Stimulated activated CD8-positive, alpha-beta memory T cell treated with anti-CD3 and anti-CD28 coated beads, Interleukin-12 subunit alpha, Interleukin-12 subunit beta, amount 100 ng/mL, for 24 hours (primary cell): ENCODE results near the gene KIF2C.
"Not testable (repeated sequence)": the region's sequence is repeated elsewhere in the genome, so short reads cannot be mapped to it uniquely, and the experiment has no call there.

ENCODE experiments used
- DNase-seq: peaks from one replicate; pipeline ENCODE4 v3.0.0-alpha.2; 2020; ENCODE audit errors: extremely low read depth

KIF2C gene

DNA sequence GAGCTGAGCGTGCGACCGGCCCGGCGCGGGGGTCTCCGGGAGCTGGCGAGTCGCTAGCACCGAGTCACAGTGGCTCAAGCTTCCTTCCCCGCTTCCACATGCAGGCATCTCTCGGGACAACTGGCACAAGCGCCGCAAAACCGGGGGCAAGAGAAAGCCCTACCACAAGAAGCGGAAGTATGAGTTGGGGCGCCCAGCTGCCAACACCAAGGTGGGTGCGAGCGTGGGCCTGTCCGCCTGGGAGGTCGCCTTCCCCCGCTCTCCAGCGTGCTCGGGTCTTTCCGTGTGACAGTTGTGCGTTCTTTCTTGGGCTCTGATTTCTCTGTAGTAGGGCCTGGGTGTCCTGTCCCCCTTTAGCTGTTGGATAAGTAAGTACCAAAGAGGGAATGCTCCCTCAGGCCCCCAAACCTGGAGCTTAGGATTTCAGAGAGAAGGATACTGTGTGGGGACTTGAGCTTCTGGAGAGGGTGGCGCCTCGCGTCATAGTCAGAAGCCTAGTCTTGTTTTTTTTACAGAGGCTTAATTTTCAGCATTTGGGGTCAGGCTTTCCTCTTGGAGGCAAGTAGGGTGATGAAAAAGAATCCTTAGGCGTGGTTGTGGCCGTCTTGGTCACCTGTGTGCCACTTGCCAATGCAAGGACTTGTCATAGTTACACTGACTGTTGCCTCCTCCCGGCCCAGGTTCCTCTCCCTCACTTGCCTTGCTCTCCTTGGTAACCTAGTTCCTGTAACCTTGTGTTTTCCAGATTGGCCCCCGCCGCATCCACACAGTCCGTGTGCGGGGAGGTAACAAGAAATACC is 36.5 kb downstream of the KIF2C start:
- DNase-seq = no peak

DNA sequence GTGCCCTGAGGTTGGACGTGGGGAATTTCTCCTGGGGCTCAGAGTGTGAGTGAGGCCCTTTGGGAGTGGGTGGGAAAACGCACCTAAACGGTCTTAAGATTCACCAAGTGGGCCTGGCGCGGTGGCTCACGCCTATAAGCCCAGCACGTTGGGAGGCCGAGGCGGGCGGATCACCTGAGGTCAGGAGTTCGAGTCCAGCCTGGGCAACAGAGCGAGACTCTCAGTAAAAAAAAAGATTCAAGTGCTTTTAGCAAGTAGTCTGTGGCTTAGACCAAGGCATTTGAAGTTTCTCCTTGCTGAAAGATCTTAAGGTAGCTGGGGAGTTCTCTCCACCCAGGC is 37.1 kb downstream of the KIF2C start:
- no peak for DNase-seq

DNA sequence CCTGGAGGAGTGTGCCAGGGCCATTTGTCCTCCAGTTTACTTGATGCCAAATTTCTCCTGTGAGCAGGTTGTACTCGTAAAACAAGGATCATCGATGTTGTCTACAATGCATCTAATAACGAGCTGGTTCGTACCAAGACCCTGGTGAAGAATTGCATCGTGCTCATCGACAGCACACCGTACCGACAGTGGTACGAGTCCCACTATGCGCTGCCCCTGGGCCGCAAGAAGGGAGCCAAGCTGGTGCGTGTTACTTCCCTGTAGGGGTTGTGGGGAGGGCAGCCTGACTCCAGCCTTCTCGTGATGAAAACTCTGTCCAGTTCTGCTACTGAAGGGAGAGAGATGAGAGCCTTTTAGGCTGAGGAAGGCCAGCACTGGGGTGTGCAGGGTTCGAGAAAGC is 37.9 kb downstream of the KIF2C start:
- no peak for DNase-seq

DNA sequence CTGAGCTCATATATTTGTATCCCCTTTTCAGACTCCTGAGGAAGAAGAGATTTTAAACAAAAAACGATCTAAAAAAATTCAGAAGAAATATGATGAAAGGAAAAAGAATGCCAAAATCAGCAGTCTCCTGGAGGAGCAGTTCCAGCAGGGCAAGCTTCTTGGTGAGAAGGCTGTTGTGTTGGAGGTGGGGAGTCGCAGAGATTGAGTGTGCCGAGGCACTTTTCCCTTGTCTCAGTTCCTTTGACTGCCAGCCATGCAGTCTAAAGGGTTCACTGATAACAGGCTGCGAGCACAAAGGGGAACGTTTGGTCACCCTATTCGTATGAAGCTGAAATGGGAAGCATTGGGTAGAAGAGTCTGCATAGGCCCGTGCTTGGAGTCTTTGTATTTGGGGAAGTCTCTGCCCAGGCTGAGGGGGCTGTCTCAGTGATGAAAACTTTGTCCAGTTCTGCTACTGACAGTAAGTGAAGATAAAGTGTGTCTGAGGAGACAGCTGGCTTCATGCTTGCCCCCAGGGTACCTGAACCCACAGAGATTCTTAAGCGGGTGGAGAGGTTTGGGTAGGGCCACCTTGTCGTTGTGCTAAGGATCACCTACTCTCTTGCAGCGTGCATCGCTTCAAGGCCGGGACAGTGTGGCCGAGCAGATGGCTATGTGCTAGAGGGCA is 38.5 kb downstream of the KIF2C start:
- no peak for DNase-seq

DNA sequence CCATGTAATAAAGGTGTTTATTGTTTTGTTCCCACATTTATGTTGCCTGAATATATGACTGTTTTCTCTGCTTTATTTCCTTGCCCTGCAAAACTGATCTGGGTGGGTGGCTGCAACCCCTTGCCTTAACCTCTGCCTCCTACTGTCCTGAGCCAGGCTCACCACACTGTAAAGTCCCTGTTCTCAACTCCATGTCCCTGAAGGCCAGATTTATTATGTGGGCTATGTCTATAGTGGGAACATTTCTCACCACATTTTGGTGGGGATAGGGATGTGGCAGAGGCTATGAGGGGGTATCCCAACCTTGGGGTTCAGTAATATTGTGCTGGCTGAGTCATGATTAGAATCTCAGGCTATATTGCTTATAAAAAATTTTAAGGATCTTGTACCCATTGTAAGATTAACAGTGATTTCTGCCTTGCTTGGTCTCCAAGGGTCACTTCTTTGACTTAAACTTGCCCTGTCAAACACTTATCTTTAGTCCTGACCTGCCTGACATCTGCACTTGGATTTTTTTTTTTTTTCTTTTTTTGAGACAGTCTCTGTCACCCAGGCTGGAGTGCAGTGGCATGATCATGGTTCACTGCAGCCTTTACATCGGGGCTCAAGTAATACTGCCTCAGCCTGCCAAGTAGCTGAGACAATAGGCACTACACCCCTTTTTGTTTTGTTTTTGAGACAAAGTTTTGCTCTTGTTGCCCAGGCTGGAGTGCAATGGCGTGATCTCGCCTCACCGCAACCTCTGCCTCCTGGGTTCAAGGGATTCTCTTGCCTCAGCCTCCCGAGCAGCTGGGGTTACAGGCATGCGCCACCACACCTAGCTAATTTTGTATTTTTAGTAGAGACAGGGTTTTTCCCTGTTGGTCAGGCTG is 39.3 kb downstream of the KIF2C start:
- no peak for DNase-seq

DNA sequence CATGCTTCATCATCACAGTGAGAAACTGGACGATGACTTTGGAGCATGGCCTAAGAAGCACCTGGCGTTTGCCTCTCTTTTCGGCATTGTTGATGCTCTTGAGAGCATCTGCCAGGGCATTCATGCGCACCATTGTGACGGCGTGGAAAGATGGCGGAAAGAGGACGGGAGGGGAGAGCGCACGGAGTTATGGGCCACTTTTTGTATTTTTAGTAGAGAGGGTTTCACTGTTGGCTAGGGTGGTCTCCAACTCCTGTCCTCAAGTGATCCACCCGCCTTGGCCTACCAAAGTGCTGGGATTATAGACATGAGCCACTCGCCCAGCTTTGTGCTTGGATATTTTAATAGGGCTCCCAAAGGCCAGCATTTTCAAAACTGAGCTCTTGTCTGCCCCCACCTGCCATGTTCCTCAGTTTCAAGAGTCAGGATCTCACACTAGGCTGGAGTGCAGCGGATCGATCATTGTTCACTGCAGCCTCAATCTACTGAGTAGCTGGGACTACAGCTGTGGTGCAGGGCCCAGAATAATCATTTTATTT is 41.0 kb downstream of the KIF2C start:
- no peak for DNase-seq

DNA sequence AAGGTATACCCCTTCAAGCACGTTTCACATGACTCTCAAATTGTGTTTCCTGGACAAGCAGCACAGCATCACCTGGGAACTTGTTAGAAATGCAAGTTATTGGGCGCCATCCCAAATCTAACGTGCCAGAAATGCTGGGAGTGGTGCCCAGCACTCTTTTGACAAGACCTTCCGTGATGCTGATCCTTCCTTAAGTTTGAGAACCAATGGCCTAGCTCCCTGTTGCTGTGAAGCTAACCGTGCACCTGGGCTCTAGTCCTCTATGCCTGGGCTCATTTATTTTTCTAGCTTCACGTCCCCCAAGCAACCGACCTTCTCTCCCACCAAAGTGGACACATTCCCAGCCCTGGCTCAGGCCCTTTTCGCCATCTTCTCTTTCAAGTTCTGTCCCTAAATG is 44.1 kb downstream of the KIF2C start:
- DNase-seq = no peak

DNA sequence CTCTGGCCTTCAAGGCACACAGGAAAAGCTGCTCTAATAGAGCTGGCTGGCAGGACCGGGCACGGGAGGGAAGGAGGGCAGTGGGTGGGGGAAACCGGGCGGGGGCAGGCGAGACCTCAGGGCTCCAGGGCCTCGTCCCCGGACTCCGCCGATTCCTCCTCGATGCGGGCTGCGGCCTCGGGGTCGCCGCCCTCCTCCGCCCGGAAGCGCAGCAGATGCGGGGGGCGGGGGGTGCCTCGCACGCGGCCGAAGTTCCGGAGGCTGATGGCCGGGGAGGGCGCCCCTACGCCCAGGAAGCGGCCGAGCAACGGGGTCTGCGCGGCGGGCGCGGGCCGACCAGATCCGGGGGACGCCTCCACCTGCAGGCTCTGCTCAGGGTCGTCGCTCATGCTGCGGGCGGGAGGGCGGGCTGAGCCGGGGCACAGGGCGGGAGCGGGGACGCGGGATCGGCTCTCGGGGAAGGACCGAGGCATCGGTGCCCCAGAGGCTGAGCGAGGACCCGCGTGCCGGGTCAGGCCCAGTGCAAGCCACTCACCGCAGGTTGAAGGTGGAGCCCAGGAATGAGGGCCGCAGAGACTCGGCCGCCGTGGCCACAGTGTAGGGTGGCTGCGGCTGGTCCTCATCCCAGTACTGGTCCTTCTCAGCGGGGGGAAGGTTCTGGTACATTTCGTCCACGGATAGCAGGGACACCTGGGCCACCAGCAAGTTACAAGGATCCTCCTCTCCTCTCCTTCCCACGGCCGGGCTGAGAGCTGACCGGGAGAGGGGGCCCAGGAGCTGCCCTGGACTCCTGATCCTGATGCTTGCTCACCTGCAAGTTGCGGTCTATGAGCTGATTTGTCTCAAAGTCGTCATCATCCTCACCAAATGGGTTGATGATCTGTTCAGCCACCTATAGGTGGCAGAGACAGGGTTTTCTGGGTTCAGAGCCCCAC is 44.7 kb downstream of the KIF2C start:
- no peak for DNase-seq

DNA sequence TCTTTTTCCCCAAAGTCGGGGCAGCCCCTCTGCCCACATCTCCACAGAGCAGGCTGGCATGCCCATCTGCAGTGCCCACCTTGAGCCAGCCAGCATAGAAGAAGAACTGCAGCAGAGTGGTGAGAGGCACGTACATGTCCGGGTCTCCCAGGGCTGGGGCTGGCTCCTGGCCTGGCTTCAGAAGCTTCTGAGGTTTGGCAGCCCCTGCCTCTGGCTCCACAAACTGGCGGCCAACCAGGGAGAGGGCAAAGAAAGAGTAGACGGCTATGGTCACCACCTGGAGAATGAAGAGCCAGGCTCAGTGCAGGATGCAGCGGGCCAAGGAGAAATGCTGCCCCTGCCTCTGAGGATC is 45.4 kb downstream of the KIF2C start:
- DNase-seq = no peak

DNA sequence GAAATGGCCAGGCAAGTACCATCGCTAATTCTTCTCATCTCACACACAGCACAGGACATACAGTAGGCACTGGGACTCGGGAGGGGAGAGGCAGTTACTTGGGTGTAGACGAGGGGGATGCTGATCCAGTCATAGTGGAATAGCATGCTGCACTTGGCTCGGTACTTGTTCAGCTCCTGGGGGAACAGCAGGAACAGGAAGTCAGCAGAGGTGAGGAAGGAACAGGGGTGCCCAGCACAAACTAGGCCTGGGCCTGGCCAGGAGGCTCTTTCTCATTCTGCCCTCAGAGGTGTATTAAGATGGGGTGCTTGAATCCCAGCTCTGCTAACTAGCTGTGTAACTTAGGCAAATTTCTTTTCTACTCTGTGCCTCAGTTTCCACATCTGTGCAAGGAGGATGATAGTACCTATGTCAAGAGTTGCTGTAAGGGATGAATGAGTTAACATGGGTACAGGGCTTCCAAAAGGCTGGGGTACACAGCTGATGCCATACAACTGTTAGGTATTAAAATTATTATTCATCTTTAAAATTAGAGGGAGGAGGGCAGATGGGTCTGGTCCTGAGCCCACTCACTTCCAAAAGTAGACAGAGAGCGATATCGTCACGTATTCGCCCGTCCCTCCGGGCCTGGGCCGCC is 46.0 kb downstream of the KIF2C start:
- DNase-seq = no peak

DNA sequence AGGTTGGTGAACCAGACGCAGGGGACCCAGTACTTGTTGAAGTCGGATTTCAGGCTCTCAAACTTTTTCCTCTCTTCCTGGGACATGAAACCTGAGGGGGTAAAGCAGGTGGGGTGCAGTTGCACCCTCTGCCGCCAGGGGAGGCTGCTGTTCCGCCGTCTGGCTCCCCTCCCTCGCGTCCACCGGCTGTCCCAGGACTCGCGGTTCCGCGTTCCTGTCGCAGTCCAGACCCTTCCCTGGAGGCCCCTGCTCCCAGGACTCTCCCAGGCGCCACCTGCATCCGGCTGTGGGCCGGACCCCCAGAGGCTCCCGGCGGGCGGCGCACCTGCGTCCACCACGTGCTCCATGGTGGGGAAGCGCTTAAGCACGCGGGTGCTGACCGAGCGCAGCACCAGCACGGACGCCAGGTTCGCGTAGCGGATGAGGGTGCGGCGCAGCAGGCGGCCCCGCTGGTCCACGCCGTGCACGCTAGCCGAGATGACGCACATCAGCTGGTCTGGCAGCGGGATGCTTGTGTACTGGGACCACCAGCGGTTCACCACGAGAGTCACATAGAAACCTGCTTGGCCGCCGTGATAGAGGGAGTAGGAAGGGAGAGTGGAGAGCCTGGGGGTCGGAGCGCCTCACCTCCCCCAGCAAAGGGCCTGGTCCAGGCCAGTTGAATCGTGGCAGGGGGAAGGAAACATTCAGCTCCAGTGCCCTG is 46.7 kb downstream of the KIF2C start:
- no peak for DNase-seq

DNA sequence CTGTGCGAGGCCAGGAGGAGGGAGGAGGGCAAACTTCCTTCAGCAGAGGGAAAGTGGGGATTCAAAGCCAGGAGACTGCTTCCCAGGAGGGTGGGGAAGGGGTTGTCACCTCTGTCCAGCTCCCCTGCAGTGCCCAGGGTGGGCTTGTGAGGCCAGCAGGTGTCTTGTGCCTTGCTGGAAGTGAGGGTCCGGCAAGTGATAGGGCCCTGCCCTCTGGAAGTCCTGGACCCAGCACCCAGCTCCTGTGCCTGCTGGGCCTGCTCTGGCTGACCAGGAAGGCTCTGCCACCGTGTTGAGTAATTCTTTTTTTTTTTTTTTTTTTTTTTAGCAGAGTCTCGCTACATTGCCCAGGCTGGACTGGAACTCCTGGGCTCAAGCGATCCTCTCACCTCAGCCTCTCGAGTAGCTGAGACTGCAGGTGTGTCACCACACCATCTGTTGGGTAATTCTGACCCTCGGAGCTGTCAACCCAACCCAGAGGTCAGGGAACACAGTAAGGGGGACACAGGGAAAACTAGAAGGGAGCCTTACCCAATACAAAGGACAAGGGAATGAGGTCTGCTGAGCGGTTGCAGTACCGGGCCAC is 47.3 kb downstream of the KIF2C start:
- DNase-seq = no peak

DNA sequence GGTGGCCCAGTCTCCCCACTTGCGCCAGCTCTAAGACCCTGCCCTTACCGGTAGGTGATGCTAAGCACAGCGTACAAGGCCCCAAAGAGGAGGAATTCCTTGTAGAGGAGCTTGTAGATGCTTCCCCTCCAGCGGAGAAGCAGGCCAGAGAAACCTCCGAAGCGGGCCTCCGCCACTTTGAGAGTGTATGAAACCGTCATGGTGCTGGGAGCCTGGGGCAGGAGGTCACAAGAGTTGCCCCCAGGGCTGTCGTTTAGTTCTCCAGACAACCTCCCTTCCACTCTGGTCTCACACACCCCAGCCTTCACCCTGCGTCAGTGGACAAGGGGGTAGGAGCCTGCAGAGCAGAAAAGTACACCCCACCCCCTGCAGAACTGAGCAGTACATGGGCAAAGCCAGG is 47.9 kb downstream of the KIF2C start:
- no peak for DNase-seq

DNA sequence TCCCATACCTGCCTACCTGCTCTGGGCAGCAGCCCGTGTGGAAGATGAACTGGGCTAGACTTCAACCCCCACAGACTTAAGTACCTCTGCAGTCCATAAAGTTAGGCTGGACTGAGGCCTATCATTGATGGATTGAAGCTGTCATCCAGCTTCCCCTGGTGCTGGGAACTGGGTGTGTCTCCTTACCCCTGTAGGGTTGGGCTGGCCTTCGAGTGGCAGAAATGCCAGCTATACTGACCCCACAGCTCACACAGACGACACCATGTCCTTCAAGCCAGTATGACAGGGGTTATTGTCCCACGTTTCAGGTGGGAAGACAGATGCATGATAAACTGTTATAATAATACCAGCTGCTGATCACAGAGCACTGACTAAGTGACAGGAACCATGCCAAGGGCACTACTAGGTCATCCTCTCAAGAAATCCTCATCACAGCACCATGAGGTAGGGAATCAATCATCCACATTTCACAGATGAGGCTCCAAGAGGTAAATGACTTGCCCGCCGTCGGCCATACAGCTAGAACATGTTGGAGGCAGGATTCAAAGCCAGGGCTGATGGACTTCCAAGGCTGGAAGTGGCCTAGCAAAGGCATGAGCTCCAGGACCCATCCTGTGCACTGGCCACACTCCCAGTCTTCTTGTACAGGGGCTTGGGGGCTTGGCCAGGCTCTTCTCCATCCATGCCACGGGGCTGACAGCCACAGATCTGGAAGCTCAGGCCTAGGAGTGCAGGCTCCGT is 48.7 kb downstream of the KIF2C start, which contains the start of gene BEST4:
BEST4 (minus strand) TSS at position 51 of the 741 bp plus-strand sequence. CDS start 465 bp downstream, outside the sequence.
- no peak for DNase-seq

DNA sequence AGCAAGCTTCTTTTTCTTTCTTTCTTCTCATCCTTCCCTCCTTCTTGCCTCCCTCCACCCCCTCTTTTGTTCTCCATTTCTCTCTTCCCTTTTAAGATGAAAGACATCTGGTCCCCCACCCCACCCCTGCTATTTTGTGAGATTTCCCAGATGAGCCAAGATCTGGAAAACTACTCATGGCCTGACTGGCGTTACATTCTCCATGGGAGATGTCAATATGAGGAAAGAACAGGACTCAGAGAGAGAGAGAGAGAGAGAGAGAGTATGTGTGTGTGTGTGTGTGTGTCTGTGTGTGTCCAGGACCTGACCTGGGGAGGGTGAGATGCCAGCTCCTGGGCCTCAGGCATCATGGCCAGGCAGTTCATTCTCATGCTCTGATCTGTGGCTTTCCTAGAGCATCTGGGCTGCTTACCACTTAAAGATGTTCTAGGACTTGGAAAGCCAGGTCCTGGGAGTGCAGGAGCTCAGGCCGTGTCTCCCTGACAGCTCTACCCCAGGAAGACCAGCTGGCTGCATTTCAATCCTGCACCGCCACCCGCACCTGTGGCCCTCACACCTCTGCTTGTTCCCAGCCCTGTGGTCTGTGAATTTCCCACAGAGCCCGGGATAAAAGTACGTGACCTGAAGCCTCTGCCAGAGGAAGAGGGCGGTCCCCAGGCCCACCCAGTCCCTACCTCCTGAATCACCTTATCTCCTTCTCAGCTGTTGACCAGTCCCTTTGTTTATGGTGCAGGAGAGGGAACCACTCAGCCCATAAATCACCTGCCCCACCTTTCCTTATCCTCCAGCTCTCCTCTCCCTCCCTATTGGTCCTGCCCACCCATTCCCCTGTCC is 51.5 kb downstream of the KIF2C start:
- DNase-seq = no peak

DNA sequence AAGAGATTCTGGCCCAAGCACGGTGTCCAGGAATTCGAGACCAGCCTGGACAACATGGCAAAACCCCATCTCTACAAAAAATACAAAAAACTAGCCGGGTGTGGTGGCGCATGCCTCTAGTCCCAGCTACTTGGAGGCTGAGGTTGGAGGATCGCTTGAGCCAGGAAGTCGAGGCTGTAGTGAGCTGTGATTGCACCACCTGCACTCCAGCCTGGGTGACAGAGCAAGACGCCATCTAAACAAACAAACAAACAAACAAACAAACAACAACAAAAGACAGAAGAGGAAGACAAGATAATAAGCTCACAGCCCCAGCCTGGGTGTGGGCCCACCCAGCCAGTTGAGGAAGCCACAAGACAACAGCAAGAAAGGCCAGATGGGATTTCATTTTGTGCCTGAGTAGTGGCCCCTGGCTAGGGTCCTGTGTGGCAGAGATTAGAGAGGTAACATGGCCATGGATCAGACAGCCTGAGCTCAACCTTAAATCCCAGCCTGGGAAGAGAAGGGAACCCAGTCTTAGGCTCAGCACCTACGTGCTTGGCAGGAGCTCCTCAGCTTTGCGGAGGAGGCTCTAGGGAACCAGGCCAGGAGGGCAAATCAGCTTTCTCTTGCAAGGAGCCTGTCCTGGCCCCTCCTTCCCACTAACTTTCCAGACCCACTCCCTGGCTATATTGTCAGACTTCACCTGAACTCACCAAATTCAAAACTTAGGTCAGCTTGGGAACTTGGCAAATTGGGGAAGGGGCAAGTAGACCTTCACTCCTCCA is 53.3 kb downstream of the KIF2C start:
- no peak for DNase-seq

DNA sequence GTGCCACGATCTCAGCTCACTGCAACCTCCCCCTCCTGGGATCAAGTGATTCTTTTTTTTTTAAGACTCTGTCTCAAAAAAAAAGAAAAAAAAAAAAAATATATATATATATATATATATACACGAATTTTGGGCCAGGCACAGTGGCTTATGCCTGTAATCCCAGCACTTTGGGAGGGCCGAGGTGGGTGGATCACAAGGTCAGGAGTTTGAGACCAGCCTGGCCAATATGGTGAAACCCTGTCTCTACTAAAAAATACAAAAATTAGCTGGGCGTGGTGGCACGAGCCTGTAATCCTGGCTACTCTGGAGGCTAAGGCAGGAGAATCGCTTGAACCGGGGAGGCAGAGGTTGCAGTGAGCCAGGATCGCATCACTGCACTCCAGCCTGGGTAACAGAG is 58.2 kb downstream of the KIF2C start:
- DNase-seq = not testable (repeated sequence)
